IMR-90 (cell line): ENCODE measurements around the gene HDHD3. TPM values are rescaled to one million over a fixed set of nuclear protein-coding genes. Genes with fewer than 3 reads are reported as not detected.
"Not testable (repeated sequence)": the region's sequence is repeated elsewhere in the genome, so short reads cannot be mapped to it uniquely, and the experiment has no call there.

Experiments used
- ATAC-seq: fragments of 200-7000 bp; cut with Tn5 transposase; 2 replicates; pipeline ENCODE4 v1.9.1; 2020; ENCODE audit warnings: low read depth, mild to moderate bottlenecking, moderate library complexity
- BruUV-seq: library from RNA; stranded (reverse); fragments of 400-500 nt; replicated peaks from 2 replicates; lab custom pipeline; 2021; lab: Mats Ljungman, UMichigan
- CTCF ChIA-PET: fragments of 300-600 bp; formaldehyde crosslinking; extraction: SDS; loops from one replicate; lab custom pipeline; 2021; ENCODE audit warnings: antibody characterized with exemption; lab: Yijun Ruan, JAX
- POLR2A ChIA-PET: fragments of 300-600 bp; sonication (Branson Sonifier 250); formaldehyde crosslinking; loops from one replicate; lab custom pipeline; 2022; ENCODE audit warnings: antibody characterized with exemption; ENCODE audit not compliant: unreplicated experiment; lab: Charles Lee
- DNase-seq: peaks from one replicate; pipeline ENCODE4 v3.0.0; 2013
- H2AFZ ChIP-seq: replicated peaks from 2 replicates; pipeline ENCODE3; 2013; ENCODE audit warnings: low read length, mild to moderate bottlenecking; ENCODE audit not compliant: poor library complexity
- H2AK5ac ChIP-seq: 2 replicates; pipeline ENCODE4 v1.6.1; 2013; ENCODE audit warnings: low read depth, low read length, inconsistent platforms
- H2AK9ac ChIP-seq: replicated peaks from 2 replicates; pipeline ENCODE3; 2013; ENCODE audit warnings: mild to moderate bottlenecking, low read depth, low read length, moderate library complexity; ENCODE audit not compliant: poor library complexity
- H2BK120ac ChIP-seq: 2 replicates; pipeline ENCODE4 v1.6.1; 2013; ENCODE audit warnings: low read depth, low read length, inconsistent platforms
- H2BK15ac ChIP-seq: 3 replicates; pipeline ENCODE4 v1.6.1; 2013; ENCODE audit warnings: low read depth, low read length, inconsistent platforms
- H2BK20ac ChIP-seq: 2 replicates; pipeline ENCODE4 v1.6.1; 2013; ENCODE audit warnings: low read depth, mild to moderate bottlenecking, inconsistent platforms, low read length, moderate library complexity
- H2BK5ac ChIP-seq: 2 replicates; pipeline ENCODE4 v1.6.1; 2013; ENCODE audit warnings: mild to moderate bottlenecking, low read depth, low read length, inconsistent platforms; ENCODE audit not compliant: poor library complexity, severe bottlenecking
- H3K14ac ChIP-seq: replicated peaks from 2 replicates; pipeline ENCODE4 v1.6.1; 2013; ENCODE audit warnings: low read depth, low read length, inconsistent platforms
- H3K18ac ChIP-seq: 2 replicates; pipeline ENCODE4 v1.6.1; 2013; ENCODE audit warnings: low read depth, low read length, control low read depth
- H3K23ac ChIP-seq: 2 replicates; pipeline ENCODE4 v1.6.1; 2013; ENCODE audit warnings: low read depth, low read length, inconsistent platforms
- H3K27ac ChIP-seq: 2 replicates; pipeline ENCODE4 v1.5.1; 2013; ENCODE audit warnings: mild to moderate bottlenecking, control low read depth, low read length; ENCODE audit not compliant: insufficient read depth
- H3K27me3 ChIP-seq: 2 replicates; pipeline ENCODE4 v1.6.1; 2013; ENCODE audit warnings: low read length; ENCODE audit not compliant: control insufficient read depth, insufficient read depth
- H3K36me3 ChIP-seq: 2 replicates; pipeline ENCODE4 v1.6.1; 2013; ENCODE audit warnings: low read length, mixed read lengths; ENCODE audit not compliant: control insufficient read depth, insufficient read depth
- H3K4ac ChIP-seq: 2 replicates; pipeline ENCODE4 v1.6.1; 2013; ENCODE audit warnings: low read depth, low read length, inconsistent platforms
- H3K4me1 ChIP-seq: 2 replicates; pipeline ENCODE4 v1.6.1; 2013; ENCODE audit warnings: low read length, mixed read lengths; ENCODE audit not compliant: control insufficient read depth, insufficient read depth
- H3K4me2 ChIP-seq: 2 replicates; pipeline ENCODE4 v1.6.1; 2013; ENCODE audit warnings: low read depth, mild to moderate bottlenecking, control low read depth, low read length, moderate library complexity
- H3K4me3 ChIP-seq: 2 replicates; pipeline ENCODE4 v1.5.1; 2013; ENCODE audit warnings: low read depth, mild to moderate bottlenecking, control low read depth, low read length, moderate library complexity; ENCODE audit not compliant: insufficient read depth
- H3K56ac ChIP-seq: 2 replicates; pipeline ENCODE4 v1.6.1; 2013; ENCODE audit warnings: low read length, inconsistent platforms; ENCODE audit not compliant: insufficient read depth; ENCODE audit errors: extremely low read depth
- H3K79me1 ChIP-seq, 2 experiments: 2 replicates each; pipeline ENCODE4 v1.6.1; 2013; ENCODE audit warnings: low read length in 2 of 2, inconsistent platforms in 1 of 2, low read depth in 1 of 2
- H3K9ac ChIP-seq: 2 replicates; pipeline ENCODE4 v1.6.1; 2013; ENCODE audit warnings: low read depth, low read length, control low read depth
- H3K9me1 ChIP-seq: 2 replicates; pipeline ENCODE4 v1.6.1; 2013; ENCODE audit warnings: low read length, inconsistent platforms; ENCODE audit not compliant: insufficient read depth
- H3K9me3 ChIP-seq: 2 replicates; pipeline ENCODE4 v1.6.1; 2013; ENCODE audit warnings: low read length; ENCODE audit not compliant: control insufficient read depth, insufficient read depth
- H4K20me1 ChIP-seq: 2 replicates; pipeline ENCODE4 v1.6.1; 2013; ENCODE audit warnings: low read length, inconsistent platforms; ENCODE audit not compliant: insufficient read depth
- H4K5ac ChIP-seq: 2 replicates; pipeline ENCODE4 v1.6.1; 2013; ENCODE audit warnings: mild to moderate bottlenecking, low read depth, low read length, control low read depth
- H4K8ac ChIP-seq, 2 experiments: 2 replicates each; pipeline ENCODE4 v1.6.1; 2013; ENCODE audit warnings: low read depth in 2 of 2, low read length in 2 of 2, control low read depth in 1 of 2, inconsistent platforms in 1 of 2
- H4K91ac ChIP-seq: 2 replicates; pipeline ENCODE4 v1.6.1; 2013; ENCODE audit warnings: low read depth, low read length, inconsistent platforms; ENCODE audit not compliant: insufficient read depth
- MAFK ChIP-seq: IDR thresholded peaks from 2 replicates; pipeline ENCODE4 v1.6.1; 2012; ENCODE audit warnings: low read depth, low read length, improper control_type of control experiment
- MXI1 ChIP-seq: IDR thresholded peaks from 2 replicates; pipeline ENCODE4 v1.6.1; 2012; ENCODE audit warnings: low read depth, mild to moderate bottlenecking, low read length, moderate library complexity, borderline replicate concordance
- WGBS, 2 experiments: methylation state at CpG; one replicate each; pipeline versions ENCODE4 v1.1.5 to v1.1.7; 2013; ENCODE audit warnings: missing lambda C conversion rate in 2 of 2; ENCODE audit not compliant: insufficient read length in 1 of 2; ENCODE audit errors: extremely low coverage in 2 of 2; 5-methylcytosine and 5-hydroxymethylcytosine counted together
- dilution Hi-C: fragments of 300-500 bp; cut with HindIII; formaldehyde crosslinking; loops from one replicate; pipeline ENCODE4 v1.14.3; 2018; ENCODE audit warnings: low sequenced_read_pairs; ENCODE audit not compliant: unreplicated experiment
- in situ Hi-C: fragments of 300-500 bp; cut with MboI; formaldehyde crosslinking; loops from 3 replicates; pipeline ENCODE4 v1.14.3; 2019; ENCODE audit warnings: low sequenced_read_pairs, inconsistent platforms, mixed read lengths
- intact Hi-C: fragments of 100-400 bp; cut with micrococcal nuclease; formaldehyde crosslinking; loops from 2 replicates; pipeline ENCODE4 v1.10.0; 2022
- polyA plus RNA-seq, 3 experiments: library from polyadenylated mRNA; depleted of rRNA; stranded (reverse); fragments of >200 nt; gene quantifications; 2 replicates each; pipeline ENCODE4 v1.2.3, GENCODE V29; 2012; ENCODE audit warnings: low replicate concordance in 1 of 3
- total RNA-seq: library from RNA; depleted of rRNA; stranded (reverse); fragments of >200 nt; gene quantifications from 2 replicates; pipeline ENCODE4 v1.2.3, GENCODE V29; 2012

Gene HDHD3
- total and polyA plus RNA-seq, 2 of the 4 experiments (the other 2 are of a cell fraction), result 7.0 to 8.6 TPM

DNA sequence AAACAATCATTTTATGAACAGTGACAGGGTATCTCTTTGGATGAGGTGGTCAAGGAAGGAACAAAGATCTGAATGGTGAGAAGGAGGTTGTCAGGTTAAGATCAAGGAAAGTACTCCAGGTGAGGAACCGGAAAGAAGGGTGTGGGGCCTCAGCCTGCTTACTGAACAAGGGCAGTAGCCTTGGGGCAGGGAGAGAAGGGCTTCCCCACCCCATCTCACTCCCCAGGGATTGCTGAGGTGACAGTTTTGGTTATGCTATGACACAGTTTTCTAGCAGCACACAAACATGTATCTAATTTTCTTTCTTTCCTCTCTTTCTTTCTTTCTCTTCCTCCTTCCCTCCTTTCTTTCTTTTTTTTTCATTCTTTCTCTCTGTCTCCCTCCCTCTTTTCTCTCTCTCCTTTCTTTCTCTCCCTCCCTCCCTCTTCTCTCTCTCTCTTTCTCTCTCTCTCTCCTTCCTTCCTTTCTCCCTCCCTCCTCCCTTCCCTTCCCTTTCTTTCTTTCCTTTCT is 4.1 kb upstream of the HDHD3 start:
- Histone ChIP-seq H3K4me3 (no peak overlapping the region), H2BK20ac (no peak overlapping the region), H2AK5ac (no peak overlapping the region), H3K18ac (no peak overlapping the region), H3K4me1 (peaks cover 2% of the 10 kb centered on the region; the same call in 1 of the 2 replicates), H2AFZ (peak overlapping the region; percentile 58), H3K23ac (no peak overlapping the region), H4K91ac (no peak overlapping the region), H2BK5ac (no peak overlapping the region), H3K36me3 (no peaks in the 10 kb centered on the region), H3K9me1 (no peaks in the 10 kb centered on the region), H4K5ac (no peak overlapping the region), H3K27me3 (no peaks in the 10 kb centered on the region; the same call in 1 of the 2 replicates), H3K27ac (no peak overlapping the region), H2BK15ac (no peak overlapping the region), H3K4me2 (no peak overlapping the region), H4K8ac (no peak overlapping the region), H3K9ac (no peak overlapping the region), H3K4ac (no peak overlapping the region), H4K20me1 (no peaks in the 10 kb centered on the region), H2BK120ac (no peak overlapping the region), H3K14ac (no peak overlapping the region), H3K56ac (no peak overlapping the region), H2AK9ac (no peak overlapping the region), H3K79me1 (no peaks in the 10 kb centered on the region), H3K9me3 (no peaks in the 10 kb centered on the region)
- no peak for DNase-seq
- ChIA-PET POLR2A (no interaction called here), CTCF (no interaction called here)
- ATAC-seq, result no peak
- no CpG with 5 or more reads among the region's 1 CpG for WGBS, 2 experiments
- intact Hi-C loops (no loop called here), dilution Hi-C loops (no loop called here), in situ Hi-C loops (no loop called here)
- peak; percentile 77 for TF ChIP-seq MAFK
- TF ChIP-seq MXI1, result no peak
- no TSS peak for BruUV-seq

GRCh38 chr9:113379829-113380210 is 3.0 kb upstream of the HDHD3 start:
- in situ Hi-C loops, H3K4me2 ChIP-seq, H3K27me3 ChIP-seq, H2AK9ac ChIP-seq, DNase-seq, H3K9me1 ChIP-seq, H3K4me1 ChIP-seq, BruUV-seq, H3K36me3 ChIP-seq, H3K9ac ChIP-seq, H2AK5ac ChIP-seq, ATAC-seq, H3K79me1 ChIP-seq, H3K4me3 ChIP-seq, H4K20me1 ChIP-seq, H3K27ac ChIP-seq, CTCF ChIA-PET, H2AFZ ChIP-seq, H4K8ac ChIP-seq, POLR2A ChIA-PET, H2BK5ac ChIP-seq, H3K14ac ChIP-seq, H2BK120ac ChIP-seq, dilution Hi-C loops, intact Hi-C loops, H3K4ac ChIP-seq, H4K5ac ChIP-seq, H2BK15ac ChIP-seq, H3K18ac ChIP-seq, H3K56ac ChIP-seq, H4K91ac ChIP-seq, H3K9me3 ChIP-seq, H2BK20ac ChIP-seq, H3K23ac ChIP-seq: not testable (repeated sequence)
- no CpG with 5 or more reads among the region's 2 CpGs for WGBS, 2 experiments
